NAMALWA (cell line): ENCODE results near the gene TDRD9.

Source experiments
- DNase-seq: peaks from one replicate; pipeline ENCODE4 v3.0.0-alpha.2; 2015; ENCODE audit warnings: low spot score

The TDRD9 gene

DNA sequence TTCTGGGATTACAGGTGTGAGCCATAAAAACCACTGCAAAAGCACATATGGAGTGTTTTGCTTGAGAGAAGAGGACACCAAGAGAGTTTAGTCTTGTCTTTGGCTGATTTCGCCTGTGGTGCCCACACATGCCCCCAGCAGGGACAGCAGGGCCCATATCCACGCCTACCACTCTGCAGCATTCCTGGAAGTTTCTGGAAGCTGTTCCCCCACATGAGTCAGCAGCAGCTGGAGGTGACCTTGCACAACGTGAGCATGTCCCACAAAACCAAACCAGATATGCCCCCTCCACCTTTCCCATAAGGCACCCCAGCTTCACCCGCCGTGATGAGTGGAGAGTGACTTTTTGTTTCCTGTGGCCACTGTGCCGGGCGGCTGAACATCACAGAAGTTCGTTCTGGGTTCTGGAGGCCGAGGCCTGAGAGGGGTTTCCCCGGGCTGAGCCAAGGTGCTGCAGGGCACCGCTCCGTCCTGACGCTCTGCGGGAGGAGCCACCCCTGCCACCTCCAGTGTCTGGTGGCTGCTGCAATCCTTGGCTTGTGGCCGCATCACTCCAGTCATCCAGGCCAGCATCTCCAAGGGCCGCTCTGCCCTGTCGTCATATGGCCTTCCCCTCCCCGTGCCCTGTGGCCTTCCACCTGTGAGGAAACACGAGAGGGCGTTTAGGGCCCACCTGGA lies 162.0 kb downstream of the TDRD9 start:
- DNase-seq, result no peak

DNA sequence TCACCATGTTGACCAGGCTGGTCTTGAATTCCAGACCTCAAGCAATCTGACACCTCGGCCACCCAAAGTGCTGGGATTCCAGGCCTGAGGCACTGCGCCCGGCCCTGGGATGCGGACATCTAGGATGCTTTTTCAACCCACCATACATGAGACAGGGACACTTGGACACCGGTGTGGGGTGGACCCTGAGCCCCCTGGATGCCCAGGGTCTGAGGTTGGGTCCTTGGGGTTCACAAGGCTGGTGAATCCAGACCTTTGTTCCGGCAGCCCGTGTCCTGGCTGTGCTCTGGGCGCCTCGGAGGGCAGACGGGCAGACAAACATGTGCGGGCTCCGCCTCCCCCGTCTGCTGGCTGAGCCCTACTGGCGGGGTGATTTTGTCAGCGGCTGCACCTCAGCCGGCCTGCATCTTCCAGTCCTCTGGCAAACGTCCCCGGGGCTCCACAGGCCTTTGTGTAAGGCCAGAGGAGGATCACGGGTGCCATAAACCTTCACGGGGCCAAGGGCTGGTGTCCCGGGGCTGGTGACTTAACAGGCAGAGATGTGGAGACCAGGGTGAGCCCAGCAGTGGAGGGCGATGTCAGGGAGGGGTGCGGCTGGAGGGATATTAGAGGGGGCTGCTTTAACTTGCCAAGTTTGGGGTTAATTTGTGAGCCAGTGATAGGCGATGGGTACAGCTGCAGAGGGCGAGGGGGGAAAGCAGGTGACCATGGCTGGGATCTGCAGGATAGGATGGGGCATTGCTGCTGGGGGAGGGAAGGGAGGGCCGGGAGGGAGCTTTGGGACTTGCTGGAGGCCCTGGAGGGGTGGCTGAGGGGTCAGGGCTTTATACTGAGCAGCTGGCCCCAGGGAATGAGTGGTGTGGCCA lies 163.0 kb downstream of the TDRD9 start:
- DNase-seq, result no peak

DNA sequence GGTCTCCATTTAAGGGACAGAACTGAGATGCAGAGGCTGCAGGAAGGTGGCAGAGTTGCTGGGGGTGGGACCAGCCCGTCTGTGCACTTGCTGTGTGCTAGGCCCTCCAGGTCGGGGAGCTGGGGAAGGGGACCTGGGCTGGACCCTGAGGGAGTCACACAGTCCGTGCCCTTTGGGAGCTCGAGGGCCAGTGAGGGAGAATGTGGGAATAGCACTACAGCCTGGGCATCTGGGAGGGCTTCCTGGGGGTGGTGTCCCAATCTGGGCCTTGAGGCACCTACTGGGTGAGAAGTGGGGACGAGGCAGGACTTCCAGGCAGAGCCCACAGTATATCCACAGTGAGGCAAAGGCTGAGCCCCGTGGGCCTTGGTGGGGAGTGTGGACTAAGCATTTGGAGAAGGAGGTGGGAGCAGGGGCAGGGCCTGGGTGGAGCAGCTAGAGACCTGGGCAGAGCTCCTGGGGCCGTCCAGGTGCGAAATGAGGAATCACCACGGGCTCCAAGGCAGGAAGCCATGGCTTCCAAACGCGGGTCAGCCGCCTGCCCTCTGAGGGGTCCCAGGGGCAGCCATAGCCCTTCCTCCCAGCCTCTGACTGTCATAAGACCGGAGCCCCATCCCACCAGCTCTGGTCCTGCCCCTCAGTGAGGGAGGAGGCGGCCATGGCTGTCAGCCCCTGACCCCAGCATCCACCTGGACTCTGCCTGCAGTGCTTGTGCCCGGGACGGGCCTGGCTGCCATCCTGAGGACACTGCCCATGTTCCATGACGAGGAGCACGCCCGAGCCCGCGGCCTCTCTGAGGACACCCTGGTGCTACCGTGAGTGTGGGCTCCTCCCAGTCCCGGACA lies 163.9 kb downstream of the TDRD9 start:
- DNase-seq, result no peak

DNA sequence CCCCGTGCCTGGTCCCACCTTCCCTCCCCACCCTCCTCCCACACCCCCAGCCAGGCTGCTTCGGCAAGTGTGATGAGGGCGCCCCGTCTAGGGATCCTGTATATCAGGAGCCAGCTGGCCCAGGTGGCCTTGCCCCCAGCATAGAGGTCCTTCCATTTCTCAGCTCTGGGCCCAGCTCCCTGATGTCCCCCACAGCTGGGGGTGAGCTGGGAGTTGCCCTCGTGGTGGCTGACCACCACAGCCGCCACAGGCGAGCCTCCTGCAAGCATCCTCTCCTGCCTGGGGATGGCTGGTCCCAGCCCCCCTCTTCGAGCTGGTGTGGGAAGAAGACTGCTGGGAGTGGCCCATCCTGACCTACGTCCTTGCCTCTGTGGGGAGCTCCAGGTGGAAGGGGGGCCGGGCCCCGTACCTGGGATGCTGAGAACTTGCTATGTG lies 164.7 kb downstream of the TDRD9 start:
- no peak for DNase-seq

DNA sequence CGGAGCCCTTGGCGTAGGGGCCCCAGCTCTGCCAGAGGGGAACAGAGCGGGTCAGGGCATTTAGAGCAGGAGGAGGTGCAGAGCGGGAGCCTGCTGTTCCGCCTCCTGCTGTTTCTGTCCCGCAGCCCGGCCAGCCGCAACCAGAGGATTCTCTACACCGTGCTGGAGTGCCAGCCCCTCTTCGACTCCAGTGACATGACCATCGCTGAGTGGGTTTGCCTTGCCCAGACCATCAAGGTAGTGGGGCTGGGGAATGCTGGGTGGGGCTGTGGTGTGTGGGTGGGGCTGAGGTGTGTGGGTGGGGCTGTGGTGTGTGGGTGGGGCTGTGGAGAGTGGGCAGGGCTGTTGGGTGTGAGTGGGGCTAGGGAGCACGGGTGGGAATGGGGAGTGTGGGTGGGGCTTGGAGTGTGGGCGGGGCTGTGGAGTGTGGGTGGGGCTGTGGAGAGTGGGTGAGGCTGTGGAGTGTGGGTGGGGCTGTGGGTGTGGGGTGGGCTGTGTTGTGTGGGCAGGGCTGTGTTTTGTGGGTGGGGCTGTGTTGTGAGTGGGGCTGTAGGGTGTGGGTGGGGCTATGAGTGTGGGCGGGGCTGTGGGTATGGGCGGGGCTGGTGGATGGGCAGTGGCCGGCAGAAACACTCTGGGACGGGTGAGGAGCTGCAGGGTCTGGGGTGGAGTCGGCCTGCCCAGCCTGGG lies 165.3 kb downstream of the TDRD9 start:
- no peak for DNase-seq

DNA sequence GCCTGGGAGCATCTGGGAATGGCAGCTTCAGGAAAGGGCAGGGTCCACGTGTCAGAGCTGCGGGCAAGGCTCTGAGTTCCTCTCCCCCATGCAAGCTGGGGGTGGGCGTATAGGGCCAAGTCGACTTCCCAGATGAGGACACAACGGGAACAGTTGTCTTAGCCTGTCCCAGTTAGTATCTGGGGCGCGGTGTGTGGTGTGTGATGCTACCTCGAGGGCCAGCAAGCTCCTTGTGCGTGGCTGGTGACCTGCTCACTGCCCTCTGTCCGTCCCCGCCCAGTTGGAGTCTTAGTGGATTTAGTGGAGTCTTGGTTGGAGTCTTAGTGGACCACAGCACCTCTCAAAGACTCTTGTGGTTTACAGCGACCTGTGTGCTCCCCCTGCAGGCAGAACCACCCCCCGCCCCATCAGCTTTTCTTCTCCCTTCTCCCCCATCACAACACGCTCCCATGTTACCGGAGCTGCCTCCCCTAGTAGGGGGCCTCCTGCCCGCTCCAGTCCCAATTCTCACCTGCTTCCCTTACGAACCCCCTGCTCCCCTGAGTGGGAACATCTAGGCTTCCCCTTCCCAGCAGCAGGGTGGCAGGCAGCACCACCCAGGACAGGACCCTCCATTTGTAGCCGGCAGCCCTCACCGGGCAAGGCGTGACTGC lies 165.9 kb downstream of the TDRD9 start:
- no peak for DNase-seq

DNA sequence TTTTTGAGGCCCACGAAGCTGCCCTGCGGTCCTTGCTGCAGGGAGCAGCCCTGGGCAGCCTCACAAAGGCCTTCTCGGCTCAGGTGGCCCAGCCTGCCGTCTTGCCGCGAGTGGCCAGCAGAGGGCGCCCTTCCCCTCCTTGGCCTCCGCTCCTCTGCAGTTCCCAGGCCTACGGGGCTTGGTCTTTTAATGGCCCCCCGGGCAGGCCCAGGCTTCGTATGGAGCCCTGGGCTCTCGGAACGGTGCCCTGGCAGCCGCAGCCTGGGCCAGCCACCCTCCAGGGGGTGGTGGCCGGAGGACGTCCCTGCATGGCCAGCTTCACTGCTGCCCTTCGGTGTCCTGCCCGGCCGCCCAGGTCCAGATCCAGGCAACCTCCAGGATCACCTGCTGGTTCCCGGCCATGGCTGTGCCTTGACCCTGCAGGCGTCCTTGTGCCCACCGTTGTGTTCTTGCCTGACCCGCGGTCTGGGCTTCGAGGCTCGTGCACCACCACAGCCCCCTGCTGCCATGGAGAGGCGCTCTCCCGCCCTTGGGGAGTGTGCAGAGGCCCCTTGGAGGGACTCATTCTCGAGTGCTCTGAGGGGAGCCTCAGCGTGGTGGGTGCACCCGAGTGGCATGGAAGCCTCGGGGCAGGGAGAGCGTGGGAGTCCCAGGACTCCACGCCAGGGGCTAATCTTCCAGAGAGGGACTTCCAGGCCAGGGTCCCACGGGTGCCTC lies 166.6 kb downstream of the TDRD9 start:
- peak; percentile 68 for DNase-seq

DNA sequence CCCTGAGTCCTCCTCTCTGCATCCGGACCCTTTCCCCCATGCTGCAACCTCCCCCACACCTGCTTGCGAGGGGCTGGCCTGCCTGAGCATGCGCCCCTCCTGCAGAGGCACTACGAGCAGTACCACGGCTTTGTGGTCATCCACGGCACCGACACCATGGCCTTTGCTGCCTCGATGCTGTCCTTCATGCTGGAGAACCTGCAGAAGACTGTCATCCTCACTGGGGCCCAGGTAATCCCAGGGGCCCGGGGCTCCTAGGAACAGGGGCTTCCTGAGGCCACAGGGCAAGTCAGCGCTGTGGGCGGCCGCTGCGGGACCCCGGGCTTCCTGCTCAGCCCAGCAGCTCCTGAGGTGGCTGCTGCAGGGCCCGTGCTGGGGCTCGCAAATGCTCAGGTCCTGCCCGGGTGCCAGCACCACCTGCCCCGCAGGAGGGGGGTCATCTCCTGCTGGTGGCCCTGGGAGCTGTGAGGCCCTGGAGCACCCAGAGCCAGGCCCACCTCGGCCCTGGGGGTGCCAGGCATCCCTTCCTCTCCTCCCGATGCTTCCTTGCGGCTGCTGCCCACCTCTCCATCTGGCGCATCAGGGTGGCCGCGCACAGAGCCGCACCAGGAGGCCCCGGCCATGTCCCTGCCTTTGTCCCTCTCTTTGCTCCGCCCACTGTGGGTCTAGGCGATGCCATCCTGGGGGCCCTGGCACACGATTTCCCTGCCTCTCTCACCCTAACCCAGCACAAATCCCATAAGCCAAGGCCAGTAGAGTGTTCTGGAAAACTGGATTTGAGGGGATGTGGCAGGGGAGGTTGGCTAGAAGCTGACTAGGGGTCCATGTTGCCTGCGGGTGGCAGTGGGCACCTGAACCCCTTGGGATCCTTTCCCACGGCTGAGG lies 167.4 kb downstream of the TDRD9 start:
- DNase-seq, result no peak

DNA sequence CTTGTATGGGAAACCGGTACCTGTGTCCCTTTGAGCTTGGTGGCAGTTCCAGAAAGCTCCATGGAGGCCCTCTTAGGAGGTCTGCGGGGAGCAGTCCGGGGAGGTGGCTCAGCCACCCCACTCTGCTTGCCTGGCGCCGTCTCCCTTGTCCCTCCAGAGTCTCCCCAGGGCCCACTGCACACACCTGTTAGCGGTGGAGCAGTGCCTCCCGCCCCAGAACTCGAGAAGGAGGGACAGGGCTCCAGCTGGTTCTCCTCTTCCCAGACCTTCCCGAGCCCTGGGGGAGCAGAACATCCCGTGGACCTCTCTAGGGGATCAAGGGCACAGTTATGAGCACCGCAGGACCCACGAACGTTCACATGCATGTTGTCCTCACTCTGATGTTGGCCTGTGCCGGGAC lies 168.1 kb downstream of the TDRD9 start:
- DNase-seq, result no peak

DNA sequence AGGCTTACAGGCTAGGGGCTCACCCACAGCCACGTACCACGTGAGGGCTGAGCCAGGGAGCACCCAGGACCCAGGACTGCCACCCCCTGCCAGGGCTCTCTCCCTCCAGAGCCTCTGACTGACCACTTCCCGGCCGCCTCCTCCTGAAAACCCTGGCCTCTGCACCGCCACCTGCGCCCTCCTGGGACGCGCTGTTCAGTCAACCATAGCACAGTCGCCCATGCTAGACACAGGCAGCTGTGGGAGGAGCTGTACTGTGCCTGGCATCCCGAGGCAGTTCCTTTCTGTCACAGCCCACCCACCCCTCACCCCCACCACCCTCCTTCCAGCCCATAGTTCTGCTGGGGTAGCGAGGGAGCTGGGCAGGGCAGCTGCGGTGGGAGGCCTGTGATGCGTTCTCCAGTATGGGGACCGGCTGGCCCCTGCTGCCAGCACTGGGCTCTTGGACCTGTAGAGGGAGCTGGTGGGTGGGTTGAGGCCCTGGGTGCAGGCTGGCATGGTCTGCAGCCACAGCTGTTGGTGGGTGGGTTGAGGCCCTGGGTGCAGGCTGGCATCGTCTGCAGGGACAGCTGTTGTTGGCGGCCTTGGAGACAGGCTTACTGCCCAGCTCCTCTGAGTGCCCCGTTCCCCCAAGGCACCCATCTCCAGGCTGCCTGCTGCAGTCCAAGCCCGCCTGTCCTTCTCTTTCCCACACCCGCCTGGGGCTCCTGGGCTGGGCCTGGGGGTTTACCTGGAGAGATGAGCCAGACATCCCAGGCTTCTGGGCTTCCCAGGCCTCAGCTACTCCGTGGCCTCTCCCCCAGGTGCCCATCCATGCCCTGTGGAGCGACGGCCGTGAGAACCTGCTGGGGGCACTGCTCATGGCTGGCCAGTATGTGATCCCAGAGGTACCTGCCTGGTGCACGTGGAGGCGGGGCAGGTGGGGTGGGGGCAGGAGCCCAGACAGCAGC lies 168.8 kb downstream of the TDRD9 start:
- peak; percentile 39 for DNase-seq

DNA sequence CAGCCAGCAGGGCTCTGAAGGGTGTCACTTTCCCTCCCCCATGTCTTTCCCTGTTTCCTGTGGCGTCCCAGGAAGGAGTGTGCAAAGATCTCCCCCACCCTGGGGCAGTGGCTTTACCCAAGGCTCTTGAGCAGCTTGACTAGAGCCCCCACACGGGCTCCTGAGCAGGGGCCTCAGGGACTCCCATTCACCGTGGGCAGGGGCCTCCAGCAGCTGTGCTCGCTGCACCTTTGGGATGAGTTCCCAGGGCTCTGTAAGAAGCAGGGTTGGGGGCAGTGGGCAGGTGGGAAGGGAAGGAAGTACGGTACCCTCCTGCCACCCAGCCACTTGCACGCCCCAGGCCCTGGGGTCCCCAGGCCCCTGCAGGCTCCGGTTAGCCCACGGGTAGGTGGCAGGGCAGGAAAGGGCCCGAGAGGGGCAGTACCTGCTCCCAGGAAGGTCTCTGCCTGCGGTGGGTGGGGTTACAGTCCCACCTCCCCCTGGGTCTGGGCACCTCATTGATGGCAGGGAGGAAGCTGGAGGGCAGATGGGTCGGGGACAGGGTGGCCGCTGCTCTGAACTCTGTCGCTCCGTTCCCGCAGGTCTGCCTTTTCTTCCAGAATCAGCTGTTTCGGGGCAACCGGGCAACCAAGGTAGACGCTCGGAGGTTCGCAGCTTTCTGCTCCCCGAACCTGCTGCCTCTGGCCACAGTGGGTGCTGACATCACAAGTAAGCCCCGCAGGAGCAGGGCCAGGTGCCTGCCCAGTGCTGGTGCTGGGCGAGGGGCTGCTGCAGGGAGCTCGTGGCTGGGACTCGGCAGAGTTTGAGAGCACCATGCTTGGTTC lies 170.2 kb downstream of the TDRD9 start:
- no peak for DNase-seq

DNA sequence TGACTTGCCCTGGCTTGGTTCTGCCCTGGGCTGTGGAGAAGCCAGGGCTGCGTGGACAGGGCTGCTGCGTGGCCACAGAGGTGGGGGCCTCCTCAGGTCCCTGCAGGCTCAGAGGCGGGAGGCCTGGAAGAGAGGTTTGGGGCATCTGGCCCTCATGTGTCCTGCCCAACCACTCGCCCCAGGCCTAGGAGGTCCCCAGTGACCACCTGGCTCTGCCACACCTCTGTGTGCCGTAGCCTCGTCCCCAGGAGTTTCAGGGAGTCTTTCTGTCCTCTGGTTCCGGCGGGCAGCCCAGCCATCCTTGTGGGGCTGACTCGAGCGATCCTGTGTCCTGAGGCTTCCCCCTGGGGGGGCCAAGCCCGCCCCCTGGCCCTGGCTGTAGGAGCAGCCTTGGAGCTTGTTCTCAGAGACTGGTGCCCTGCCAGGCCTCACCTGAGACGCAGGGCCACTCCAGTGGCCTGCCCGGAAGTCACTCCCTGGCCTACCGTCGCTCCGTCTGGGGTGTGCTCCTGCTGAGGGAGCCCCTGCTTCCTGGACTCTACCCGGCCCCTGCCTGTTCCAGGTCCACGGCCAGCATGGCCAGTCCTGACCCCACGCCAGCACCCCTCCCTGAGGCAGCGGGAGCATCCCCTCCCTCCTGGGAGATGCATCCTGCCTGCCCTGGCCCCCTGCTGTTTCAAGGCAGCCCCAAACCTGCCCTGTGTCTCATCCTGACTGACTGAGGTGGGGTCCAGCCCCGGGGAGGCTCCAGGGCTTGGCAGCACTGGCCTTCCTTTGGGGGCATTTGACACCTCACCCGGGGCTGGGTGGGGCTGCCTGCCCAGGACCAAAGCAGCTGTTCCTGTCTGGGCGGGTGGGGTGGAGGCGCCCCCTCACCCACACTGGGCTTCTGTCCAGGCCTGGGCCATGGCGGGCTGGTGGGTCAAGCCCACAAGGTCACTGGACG lies 171.1 kb downstream of the TDRD9 start:
- no peak for DNase-seq

DNA sequence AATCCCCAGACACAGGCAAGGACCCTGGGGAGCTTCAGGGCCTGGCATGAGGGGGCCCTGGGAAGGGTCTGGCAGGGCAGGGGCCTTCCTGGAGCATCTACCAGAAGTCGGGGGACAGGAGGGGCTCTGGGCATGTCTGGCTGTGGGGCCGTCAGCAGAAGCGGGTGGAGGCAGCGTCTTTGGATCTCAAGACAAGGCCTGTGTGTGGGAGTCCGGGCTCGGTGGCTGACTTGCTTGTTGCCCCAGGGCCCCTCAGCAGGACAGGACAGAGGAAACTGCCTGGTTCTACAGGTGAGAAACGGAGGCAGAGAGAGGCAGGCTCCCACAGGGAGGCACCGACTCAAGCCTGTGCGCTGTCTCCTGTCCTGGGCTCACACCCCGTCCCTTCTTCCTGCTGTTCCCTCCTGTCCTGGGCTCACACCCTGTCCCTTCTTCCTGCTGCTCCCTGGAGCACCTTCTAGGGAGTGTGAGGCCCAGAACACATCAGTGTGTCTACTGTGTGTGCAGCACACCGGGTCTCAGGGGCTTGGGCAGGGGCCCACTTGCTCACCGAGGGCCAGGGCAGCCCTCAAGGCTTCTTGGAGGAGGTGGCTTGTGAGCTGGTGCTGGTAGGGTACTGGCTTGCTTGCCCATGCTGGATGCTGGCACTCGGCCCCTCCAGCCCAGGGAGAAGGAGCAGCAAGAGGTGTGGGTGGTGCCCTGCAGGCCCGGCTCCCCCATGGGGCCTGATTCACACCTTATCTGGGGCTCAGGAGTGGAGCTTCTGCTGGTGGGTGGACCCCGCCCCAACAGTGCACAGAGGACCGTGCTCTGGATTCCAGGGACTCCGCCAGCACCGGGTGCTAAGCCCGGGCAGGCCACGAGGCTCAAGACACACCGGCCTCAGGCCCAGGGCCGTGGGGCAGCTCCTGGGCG lies 172.2 kb downstream of the TDRD9 start:
- no peak for DNase-seq

DNA sequence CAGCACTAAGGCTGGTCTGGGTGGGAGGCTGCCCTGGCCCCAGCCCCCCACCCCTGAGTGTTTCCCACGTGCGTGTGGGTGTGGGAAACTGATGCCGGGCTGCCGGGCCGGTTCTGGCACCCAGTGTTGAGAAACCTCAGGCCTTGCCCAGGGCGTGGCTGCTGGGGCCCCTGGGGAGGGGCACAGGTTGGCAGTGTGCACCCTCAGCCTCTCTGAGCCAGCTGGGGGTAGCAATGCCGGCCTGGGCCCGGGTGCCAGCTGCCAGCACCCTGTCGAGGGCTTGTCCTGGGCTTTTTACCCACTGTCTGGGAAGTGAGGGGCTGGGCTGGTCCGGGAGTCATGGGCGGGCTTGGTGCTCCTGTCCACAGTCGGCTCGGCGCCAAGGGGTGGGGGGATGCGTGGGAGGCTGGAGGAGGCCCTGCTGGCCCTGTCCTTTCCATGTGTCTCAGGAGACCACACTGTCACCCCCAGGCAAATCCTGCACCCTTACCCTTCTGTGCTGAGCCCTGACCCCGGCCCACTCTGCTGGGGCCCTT lies 172.9 kb downstream of the TDRD9 start:
- DNase-seq, result no peak

DNA sequence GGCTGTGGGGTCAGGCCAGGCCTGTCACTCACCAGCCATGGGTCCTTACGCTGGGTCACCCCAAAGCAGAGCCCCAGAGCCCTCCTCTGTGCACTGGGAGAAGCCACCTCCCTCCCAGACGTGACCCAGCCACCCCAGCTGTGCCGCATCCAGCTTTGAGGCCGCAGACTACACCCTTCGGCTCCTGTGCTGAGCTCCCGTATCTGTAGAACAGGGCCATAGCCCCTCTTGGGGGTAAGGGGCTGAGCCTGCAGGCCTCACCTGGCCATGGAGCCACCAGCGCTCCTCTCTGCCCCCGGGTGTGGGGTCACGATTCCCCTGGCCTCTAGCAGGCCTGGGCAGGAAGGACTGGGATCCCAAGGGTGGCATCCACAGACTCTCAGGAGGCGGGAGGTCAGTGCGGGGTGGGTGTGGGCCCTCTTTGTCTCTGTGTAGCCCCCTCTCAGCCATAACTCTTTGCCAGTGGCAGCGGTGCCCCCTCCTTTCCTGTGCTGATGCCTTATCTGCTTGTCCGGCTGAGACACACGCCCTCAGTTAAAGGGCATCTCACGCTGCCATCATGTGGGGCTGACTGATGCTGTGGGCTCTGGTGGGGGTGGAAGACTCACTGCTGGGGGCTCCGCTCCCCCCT lies 173.5 kb downstream of the TDRD9 start:
- no peak for DNase-seq
